Neuron (in vitro differentiated cells): ENCODE results near the gene ITPR3.

Experiments used
- H2AFZ ChIP-seq: one replicate; pipeline ENCODE4 v1.6.1; 2013; ENCODE audit warnings: low read depth, mild to moderate bottlenecking, inconsistent platforms, low read length, moderate library complexity
- H3K27me3 ChIP-seq: one replicate; pipeline ENCODE4 v1.6.1; 2013; ENCODE audit warnings: low read length; ENCODE audit not compliant: insufficient read depth
- H3K36me3 ChIP-seq: one replicate; pipeline ENCODE4 v1.6.1; 2013; ENCODE audit warnings: low read length; ENCODE audit not compliant: insufficient read depth
- H3K4me1 ChIP-seq: one replicate; pipeline ENCODE4 v1.6.1; 2013; ENCODE audit warnings: low read length; ENCODE audit not compliant: insufficient read depth
- H3K4me3 ChIP-seq: 2 replicates; pipeline ENCODE4 v1.5.1; 2013; ENCODE audit warnings: mild to moderate bottlenecking, low read length, moderate library complexity
- H3K9me3 ChIP-seq: one replicate; pipeline ENCODE4 v1.6.1; 2013; ENCODE audit warnings: low read length

The ITPR3 gene

DNA sequence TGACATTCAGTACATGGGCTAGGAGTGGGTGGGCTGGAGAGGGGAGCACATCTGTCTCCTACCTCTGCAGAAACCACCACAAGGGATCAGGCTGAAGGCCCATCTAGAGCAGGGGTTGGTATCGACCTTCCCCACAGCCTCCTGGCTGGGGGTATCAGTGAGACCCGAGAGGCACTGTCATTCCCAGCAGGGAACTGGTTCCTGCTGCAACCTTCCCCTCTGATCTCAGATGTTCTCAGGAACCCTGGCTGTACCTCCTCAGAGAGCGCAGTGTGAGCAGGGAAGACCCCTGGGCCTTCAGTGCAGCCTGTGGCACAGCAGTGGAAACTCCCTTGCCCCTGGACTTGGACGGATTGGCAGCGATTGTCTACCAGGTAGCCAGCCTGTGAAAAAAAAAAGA is 117.8 kb downstream of the ITPR3 start:
- H3K4me1 ChIP-seq: no peaks in the 10 kb centered on the region
- H3K36me3 ChIP-seq: no peaks in the 10 kb centered on the region
- H3K9me3 ChIP-seq: no peaks in the 10 kb centered on the region
- H3K4me3 ChIP-seq: no peak overlapping the region
- peaks cover 9% of the 10 kb centered on the region for H3K27me3 ChIP-seq
- no peak overlapping the region for H2AFZ ChIP-seq

DNA sequence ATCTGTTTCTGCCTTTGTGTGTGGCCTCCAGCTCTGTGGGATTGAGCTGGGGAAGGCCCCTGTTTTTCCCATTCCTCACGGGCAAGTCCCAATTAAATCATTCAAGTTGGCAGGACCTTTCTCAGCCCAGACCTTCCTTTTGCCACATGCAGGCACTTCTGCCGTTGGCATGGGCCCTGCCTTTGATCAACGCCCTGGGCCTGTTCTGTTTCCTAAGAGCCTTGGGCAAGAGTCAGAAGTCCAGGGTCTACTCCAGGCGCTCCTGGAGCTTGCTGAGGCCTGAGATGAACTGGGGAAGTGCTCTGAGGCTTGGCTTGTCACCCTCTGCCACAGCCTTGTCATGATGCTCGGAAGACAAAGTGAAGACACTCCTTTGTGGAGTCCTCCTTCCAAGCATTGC is 118.4 kb downstream of the ITPR3 start:
- H3K9me3 ChIP-seq: no peaks in the 10 kb centered on the region
- H3K36me3 ChIP-seq: no peaks in the 10 kb centered on the region
- peaks cover 1% of the 10 kb centered on the region for H3K4me1 ChIP-seq
- H3K27me3 ChIP-seq: peaks cover 9% of the 10 kb centered on the region
- no peak overlapping the region for H3K4me3 ChIP-seq
- H2AFZ ChIP-seq: no peak overlapping the region

DNA sequence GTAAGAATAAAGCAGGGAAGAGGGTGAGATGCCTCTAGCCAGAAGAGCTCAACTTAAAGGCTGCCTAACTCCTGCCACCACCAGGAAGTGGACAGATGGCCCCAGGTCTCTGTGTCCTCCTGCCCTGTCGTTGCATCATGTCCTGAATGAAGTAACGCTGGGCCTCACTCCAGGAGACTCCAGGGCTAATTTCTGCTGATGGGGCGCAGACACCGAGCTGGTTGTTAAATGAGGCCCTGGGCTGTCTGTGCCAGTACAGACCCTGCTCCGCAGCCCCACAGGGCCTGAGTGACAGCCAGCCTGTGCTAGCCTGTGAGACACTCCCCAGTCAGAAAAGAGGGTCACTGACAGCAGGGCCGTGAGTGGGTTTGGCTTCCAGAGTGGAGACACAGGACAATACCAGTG is 119.1 kb downstream of the ITPR3 start:
- Histone ChIP-seq H3K27me3 (peaks cover 9% of the 10 kb centered on the region), H3K4me3 (no peak overlapping the region), H2AFZ (no peak overlapping the region), H3K4me1 (peaks cover 6% of the 10 kb centered on the region), H3K9me3 (no peaks in the 10 kb centered on the region), H3K36me3 (no peaks in the 10 kb centered on the region)

DNA sequence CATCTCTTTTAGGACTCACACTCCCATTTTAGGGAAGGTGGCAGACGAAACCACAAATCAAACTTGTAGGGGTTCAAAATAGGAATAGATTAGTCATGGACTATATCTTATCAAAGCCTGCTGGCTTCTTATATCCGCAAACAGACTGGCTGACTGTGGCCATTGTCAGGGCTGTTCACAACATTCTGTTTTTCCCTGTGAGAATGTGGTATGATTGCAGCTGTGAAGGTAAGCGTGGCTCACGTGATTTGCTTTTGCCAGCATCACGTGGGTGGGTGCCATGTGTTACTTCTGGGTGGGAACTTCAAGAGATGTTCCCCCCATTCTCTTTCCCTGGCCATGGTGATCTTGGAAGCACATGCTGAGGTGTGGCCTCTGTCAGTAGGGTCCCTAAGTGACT is 119.7 kb downstream of the ITPR3 start:
- no peak overlapping the region for H2AFZ ChIP-seq
- H3K4me1 ChIP-seq: peaks cover 11% of the 10 kb centered on the region
- no peaks in the 10 kb centered on the region for H3K9me3 ChIP-seq
- no peak overlapping the region for H3K4me3 ChIP-seq
- no peaks in the 10 kb centered on the region for H3K36me3 ChIP-seq
- peaks cover 9% of the 10 kb centered on the region for H3K27me3 ChIP-seq

DNA sequence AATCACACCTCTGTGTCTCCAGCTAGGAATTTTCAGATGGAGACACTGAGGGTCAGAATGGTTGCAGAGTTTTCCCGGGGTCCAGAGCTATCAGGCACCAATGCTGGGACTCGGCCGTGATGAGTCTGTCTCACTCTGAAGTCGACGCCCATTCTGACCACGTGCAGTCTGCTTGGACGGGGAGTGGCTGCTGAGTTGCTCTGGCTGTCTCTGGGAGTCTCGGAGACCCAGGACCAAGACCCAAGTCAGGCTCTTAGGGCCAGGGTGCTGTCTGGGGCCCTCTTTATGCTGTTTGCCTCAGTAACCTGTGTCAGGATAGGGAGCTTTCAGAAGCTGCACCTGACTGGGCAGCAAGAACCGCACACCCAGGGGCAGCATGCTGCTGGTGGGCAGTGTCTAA is 121.0 kb downstream of the ITPR3 start:
- Histone ChIP-seq H3K27me3 (peaks cover 9% of the 10 kb centered on the region), H3K4me3 (no peak overlapping the region), H3K36me3 (no peaks in the 10 kb centered on the region), H2AFZ (no peak overlapping the region), H3K4me1 (peaks cover 24% of the 10 kb centered on the region), H3K9me3 (no peaks in the 10 kb centered on the region)

DNA sequence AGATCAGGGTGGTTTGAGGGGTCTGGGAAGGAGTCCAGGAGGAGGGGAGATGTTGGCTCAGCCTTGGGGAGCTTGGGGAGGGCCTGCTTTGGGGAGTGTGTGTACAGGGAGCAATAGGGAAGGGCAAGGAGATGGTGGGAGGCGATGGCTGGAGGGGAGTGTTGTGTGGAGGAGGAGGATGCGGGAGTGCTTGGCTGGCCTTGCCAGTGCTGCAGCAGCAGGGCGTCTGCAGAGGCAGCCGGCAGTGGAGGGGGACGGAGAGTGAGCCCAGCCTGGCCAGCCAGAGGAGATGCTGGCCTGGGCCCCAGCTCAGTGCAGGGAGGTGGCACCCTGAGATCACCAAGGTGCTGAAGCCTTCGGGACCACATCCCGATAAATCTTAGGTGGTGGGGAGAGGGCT is 121.7 kb downstream of the ITPR3 start:
- Histone ChIP-seq H3K9me3 (no peaks in the 10 kb centered on the region), H3K36me3 (no peaks in the 10 kb centered on the region), H3K4me1 (peaks cover 26% of the 10 kb centered on the region), H3K27me3 (peaks cover 9% of the 10 kb centered on the region), H3K4me3 (no peak overlapping the region), H2AFZ (no peak overlapping the region)

DNA sequence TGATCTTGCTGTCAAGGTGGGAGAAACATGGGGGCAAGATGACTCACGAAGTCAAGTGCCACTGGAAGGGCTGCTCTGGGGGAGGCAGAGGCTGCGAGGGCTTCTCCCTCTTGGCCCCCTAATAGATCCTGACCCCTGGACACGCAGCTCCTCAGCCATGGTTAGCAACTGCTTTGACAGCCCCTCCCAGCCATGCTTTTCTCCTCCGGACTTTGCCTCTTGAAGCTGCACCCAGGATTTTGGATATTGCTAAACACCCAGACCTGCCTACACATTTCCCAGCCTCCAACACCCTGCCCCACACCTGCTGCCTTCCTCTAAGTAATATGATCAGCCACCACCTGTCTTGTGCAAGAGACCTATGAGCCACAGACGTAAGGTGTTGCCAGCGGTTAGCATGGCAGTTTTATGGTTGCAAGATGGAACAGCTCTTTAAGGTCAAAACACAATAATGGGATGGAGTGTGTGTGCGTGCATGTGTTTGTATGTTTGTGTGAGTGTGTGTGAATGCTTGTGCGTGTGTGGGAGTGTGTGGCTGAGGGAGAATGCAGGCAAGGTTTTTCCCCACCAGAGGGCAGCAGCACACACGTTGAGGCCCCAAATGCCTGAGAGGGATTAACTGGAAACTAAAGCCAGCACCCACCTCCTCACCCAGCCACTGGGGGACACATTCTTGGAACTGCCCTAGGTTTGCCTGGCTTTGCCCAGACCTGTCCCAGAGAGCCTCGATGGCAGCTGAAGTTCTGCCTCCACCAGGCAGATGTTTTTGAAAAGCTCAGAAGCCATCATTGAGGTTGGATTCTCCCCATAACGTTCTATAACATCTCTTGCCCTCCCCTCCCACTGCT is 123.1 kb downstream of the ITPR3 start:
- no peaks in the 10 kb centered on the region for H3K9me3 ChIP-seq
- H3K4me3 ChIP-seq: no peak overlapping the region
- H3K4me1 ChIP-seq: peaks cover 28% of the 10 kb centered on the region
- no peak overlapping the region for H2AFZ ChIP-seq
- no peaks in the 10 kb centered on the region for H3K36me3 ChIP-seq
- H3K27me3 ChIP-seq: peaks cover 4% of the 10 kb centered on the region

DNA sequence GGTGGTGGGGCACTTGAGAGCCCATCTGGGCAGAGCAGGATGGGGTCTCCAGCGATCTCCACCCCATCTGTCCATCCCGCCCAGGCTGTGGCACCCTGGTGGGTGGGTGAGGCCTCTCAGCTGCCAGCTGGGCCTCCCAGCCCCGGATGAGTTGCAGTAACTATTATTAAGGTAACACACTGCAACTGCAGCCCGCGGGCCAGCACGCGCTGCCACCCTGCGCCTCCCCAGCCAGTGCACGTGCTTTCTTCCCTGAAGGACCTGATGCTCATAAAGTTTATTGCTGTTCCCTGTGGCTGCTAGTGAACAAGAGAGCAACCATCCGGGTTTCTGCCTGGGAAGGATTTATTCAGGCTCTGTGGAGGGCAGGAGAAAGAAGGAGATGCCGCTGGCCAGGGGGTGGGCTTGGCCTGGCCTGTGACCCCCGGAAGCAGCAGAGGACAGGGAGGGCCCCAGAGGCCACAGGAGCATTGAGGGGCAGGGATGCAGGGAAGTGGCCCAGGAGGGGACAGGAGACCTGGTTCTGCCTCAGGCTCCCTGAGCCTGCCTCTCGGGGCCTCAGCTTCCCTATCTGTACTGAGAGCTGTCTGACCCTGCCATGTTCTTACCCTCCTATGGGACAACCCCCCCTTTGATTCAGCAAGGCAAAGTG is 123.9 kb downstream of the ITPR3 start:
- Histone ChIP-seq H2AFZ (no peak overlapping the region), H3K4me1 (peaks cover 28% of the 10 kb centered on the region), H3K9me3 (no peaks in the 10 kb centered on the region), H3K27me3 (peaks cover 4% of the 10 kb centered on the region), H3K4me3 (no peak overlapping the region), H3K36me3 (no peaks in the 10 kb centered on the region)

DNA sequence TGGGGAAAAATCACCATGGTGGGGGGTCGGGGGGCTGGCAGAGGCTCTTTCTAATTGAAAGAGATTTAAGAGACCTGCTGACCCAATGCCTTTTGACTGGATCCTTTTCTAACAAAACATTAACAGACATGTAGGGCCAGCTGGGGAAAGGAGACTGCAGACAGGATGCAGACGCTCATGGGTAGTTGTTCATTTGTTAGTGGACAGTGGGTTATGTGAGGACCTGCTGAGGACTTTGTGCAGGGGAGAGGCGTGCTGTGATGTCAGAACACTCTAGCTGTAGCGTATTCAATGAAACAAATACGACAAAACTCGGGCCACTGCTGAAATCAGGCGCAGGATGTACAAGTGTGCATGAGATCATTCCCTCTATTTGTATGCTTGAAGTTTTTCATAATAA is 124.4 kb downstream of the ITPR3 start:
- H3K27me3 ChIP-seq: peaks cover 4% of the 10 kb centered on the region
- no peak overlapping the region for H3K4me3 ChIP-seq
- H3K9me3 ChIP-seq: no peaks in the 10 kb centered on the region
- H3K4me1 ChIP-seq: peaks cover 28% of the 10 kb centered on the region
- H2AFZ ChIP-seq: no peak overlapping the region
- no peaks in the 10 kb centered on the region for H3K36me3 ChIP-seq
